GM18868 (cell line): ENCODE measurements around the gene SF1.

Source experiments
- ATAC-seq: cut with Tn5 transposase; IDR thresholded peaks from one replicate; pipeline ENCODE4 v1.9.1; 2021; ENCODE audit warnings: mild to moderate bottlenecking, moderate library complexity; ENCODE audit not compliant: unreplicated experiment

The SF1 gene

DNA sequence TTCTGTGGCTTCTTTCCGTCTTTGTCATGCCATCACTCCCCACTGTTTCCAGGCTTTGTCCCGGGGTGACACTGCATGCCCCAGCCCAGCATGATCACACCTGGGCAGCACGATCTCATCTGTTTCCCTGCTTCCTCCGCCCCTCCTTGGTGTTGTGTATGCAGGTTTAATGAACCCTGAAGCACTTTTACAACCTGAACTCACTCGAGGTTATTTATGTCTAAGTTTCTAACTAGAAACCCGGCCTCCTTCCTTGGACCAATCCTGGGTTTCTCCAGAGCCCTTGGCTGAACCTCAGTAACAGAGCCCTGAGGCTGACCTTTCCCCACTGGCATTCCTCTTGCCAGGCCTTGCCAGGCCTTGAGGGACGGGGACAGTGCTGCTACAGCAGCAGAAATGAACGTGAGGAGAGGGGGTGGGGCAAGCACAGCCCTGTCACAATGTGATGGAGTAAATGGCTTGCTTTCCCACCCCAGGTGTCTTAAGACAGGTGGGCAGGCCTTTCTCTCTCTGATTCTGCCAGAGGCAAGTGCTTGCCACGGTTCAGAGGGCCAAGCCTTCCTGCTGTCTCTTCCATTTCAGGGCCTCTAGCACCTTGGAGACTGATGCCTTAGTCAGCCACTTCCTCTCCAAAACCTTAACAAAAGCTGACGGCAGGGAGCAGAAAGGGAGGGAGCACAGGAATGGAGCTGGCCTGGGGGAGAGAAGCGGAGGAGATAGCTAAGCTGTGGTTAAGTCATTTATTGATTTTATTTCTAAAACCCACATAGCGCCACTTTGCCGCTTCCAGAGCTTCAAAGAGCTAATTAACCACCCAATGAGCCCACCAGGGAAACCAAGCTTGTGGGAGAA is 15.4 kb downstream of the SF1 start:
- ATAC-seq: no peak

DNA sequence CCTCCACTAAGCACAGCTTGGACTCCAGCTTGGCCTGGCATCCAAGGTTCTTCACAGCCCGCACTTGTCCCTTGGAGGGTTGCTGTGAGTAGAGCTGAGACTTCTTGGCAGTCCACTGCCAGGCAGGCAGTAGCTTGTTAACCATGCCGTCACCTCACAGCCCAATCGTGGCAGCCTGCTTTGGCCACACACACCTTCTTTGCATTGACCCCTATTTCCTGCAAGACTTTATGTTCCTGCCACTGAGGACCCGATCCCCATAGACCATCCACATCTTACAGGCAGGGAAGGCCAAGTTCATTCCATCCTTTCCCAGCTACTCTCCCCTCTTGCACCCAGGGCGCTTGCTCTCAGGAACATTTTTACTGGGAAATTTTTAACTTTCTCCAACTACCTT is 16.1 kb downstream of the SF1 start:
- ATAC-seq: no peak

DNA sequence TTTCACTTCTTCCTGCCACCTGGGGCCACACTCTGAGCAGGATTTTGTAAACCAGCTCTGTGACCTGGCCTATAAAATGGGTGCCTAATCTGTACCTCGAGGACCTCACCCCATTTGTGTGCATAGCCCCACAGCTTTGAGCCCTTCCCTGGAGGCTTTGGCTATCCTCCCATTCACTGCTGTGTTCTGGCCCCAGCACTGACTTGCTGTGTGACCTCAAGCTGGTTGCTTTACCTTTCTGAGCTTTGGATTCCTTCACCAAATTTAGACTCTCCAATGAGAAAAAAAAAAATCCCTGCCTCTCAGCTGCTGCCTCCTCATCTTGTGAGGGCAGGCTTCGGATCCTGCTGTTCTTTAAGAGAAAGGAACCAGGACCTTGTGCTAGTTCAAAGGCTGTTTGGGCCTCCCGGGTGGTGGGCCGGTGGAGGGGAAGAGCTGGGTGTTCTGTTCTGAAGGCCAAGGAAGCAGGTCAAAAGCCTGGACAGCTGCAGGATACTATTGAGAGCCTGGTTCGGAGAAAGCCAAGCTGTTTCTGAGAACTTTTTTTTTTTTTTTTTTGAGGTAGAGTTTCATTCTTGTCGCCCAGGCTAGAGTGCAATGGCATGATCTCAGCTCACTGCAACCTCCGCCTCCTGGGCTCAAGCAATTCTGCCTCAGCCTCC is 17.5 kb downstream of the SF1 start:
- ATAC-seq: no peak

DNA sequence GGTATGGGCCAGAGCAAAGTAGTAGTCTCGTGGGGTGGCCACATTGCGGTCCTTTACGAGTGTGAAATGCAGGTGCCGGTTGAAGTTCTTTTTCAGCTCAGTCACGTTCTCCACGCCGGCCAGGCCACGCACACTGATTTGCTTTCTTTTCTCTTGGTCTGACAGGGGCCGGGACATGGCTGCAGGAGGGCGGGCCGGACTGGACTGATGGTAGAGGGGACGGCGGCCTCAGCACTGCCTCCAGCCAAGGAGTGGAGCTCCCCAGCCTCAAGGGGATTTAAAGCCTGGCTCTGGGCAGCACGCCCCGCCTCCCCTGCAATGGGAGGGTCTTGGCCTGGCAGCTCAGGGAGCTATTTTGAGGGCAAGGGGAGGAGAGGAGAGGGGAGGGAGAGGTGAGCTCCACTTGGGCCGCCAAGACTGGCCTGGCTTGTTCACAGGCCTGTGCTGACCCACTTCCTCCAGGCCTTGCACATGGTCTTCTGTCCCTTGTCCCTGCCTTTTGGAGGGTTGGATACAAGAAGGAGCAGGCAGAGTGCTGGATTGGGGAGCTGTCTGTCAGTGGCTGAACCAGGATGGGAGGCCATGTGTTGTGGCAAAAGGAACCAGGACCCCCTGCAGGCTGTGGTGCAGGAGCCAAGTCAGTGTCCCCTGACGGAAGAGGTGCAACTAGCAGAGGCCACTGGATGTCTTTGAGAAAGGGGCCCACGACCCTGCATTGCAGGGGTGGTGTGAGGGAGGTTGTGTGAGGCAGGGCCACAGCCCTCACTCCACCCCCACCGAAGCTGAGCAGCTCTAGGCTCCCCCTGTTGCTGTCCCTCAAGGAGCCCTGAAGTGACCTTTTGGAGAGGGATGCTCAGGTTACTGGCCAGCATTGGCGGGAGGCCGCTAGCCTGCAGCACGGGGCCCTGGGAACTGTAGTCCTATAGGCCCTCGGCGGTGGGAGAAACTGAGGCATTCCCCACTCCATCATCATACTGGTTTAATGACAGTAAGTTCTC is 18.3 kb downstream of the SF1 start, which contains the start of gene PYGM:
Gene PYGM, minus strand, starts transcription at position 253 of the 998 bp plus-strand sequence. Its CDS starts 76 bp downstream, at position 177.
- ATAC-seq: no peak

DNA sequence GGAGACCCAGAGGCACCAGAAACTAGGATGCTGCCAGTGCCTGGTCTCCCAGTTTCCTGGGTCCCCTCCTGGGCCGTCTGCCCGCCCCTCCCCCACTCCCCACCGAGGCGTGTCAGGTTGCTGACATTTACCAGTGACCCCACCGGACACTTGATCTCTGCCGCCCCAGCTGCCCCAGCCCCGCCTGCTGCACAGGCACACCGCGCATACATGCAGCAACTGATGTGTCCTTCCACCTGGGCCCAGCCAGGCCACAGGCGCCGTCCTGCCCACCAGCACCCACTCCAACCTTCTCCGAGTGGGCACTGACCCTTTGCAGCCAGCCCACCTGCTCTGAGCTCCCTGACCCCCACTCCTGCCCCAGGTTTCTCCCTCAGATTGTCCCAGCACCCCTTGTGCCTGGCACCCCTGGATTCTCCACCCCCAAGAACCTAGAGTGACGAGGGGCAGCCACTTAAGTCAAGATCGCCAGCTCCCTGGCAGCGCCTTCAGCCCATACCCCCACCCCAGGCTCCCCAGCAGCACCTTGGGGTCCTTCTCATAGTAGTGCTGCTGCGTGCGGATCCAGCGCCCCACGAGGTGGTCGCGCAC is 19.1 kb downstream of the SF1 start:
- no peak for ATAC-seq

DNA sequence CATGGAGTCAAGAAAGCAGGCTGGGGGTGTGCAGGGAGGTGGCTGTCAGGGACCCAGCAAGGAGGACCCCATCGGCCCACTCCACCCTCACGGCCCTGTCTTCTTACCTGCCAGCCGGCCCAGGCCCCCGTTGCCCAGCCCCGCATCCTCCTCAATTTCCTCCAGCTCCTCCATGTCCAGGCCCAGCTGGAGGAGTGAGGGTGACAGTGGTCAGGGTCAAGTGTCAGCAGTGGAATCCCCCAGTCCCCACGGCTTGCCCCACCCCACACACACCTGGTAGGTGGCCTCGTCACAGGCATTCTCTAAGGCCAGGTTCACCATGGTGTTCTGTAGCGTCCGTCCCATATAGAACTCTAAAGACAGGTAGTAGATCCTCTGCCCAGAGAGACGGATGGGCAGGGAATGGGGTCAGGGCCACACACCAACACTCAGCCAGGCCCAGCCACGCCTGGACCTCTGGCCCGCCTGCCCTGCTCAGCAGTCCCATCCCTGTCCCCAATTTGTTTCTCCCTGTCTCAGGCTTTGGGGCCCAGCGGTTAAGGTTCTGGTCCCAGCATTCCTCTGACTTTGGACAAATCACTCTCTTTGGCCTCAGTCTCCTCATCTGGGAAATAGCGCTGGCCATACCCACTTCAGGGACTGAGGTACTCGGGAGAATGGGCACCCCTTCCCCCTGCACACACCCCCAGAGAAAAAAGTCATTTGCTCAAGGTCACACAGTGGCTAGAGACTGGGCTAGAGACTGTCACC is 19.8 kb downstream of the SF1 start:
- ATAC-seq: no peak

DNA sequence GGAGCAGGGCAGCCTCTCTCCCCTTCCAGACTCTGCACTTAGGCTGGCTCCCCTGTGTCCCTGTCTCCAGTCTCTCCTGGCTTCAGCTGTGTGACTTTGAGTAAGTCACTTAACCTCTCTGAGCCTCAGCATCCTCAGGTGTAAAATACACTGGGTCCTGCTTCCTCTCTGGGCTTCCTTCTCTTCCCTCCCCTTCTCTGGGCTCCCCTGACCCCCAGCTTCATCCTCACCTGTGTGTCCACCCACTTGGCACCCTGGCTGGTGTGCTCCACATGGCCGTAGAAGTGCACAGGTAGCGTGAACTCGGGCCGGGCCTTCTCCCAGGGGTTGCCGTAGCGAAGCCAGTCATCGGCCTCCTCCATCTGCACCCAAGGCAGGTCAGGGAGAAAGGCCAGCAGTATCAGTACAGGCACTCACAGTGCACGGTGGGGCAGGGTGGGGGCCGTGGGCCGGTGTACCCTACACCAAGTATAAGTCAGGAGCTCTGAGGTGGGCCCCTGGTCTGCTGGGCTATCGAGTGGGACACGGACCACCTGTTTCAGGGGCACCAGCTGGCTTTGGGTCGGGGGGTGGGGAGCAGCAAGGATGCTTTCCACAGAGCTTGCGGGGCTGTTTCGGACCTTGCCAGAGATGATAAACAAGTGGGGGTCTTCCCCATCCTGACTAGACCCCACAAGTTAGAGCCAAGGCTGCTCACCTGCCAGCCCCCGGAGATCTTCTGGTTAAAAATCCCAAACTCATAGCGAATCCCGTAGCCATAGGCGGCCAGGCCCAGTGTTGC is 20.6 kb downstream of the SF1 start:
- no peak for ATAC-seq

DNA sequence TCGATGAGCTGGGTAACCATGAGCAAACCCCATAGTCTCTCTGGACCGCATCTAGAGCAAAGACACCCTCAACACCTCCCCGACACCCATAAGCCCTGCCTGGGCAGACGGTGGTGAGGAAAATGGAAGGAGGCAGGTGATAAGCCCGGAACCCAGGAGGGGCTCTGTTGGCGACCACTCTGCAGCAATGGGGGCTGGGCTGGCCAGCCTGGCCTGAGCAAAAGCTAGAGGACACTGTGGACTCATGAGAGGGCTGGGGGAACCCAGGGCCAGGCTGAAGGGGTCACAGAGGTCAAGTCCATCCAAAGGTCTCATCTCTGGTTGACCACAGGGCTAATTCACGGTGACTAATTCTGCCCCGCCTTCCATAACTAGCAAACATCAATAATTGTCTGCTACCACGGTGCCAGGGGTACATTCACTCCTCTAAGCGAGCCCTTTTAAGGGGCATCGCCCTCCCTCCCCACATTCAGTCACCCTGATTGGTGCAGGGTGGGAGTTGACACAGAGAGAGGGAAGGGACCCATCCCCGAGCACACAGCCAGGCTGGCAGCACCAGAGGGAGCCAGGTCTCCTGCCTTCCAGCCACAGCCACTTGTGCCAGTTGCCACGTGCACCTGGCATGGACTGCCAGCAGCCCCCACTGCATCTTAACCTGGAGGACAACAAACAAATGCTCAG is 22.5 kb downstream of the SF1 start:
- no peak for ATAC-seq

DNA sequence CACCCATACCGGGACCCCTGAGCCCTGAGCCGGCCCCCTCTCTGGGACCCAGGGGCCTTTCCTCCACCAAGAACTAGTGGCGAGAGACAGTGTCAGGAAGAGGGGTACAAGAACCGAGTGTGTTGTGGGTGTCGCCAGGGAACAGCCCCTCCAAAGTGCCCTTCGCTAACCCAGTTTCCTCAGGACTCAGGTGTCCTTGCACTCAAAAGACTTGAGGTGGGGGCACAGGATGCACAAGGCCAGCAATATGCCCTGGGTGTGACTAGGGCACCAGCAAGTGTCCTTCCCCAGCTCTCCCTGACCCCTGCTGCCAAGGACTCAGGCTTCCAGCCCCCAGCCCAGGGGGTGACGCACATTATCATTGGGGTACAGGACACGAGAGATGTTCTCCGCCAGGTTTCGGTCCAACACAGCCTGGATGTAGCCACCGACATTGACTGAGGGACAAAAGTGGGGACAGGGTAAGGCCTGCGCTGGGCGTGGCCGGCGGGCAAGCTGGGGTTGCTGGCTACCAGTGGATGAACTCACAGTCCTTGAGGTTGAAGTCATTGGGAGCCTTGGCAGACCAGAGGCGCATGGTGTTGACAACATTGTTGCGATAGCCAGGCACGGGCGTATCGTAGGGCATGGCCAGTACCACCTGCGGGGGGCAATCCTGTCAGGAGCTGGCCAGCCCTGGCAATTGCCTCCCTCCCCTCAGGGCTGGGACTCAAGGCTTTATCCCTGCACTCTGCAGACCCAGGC is 23.3 kb downstream of the SF1 start:
- ATAC-seq: no peak

DNA sequence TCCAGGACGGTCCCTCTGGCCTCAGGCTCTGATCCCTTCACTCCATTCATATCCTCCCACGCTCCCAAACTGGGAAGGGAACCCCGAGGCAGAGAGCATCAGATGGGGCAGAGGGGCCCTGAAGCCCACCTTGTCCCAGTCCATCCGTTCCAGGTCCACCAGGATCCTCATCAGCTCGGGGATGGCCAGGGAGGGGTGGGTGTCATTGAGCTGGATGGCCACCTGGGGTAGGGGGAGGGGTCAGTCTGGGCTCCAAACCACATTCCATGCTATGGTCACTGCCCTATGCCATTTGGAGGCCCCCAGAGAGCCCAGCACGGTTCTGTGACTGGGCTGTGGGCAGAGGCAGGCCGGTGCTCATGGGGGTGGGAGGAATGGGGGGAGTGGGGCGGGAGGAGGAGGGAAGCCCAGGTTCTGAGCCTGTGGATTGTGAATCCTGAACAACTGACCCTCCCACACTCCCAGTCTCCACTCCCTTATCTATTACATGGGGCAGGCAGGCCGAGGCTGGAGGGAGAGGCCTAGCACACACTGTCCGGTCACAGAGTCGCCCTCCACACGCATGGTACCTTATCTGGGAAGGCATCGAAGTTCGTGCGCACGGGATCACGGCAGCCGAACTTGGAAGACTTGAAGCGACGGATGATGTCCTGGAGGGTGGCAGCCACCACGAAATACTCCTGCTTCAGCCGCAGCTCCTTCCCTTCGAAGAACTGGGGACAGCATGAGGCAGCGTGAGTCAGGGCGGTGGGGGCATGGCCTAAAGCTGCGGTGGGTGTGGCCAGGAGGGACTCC is 24.0 kb downstream of the SF1 start:
- no peak for ATAC-seq

DNA sequence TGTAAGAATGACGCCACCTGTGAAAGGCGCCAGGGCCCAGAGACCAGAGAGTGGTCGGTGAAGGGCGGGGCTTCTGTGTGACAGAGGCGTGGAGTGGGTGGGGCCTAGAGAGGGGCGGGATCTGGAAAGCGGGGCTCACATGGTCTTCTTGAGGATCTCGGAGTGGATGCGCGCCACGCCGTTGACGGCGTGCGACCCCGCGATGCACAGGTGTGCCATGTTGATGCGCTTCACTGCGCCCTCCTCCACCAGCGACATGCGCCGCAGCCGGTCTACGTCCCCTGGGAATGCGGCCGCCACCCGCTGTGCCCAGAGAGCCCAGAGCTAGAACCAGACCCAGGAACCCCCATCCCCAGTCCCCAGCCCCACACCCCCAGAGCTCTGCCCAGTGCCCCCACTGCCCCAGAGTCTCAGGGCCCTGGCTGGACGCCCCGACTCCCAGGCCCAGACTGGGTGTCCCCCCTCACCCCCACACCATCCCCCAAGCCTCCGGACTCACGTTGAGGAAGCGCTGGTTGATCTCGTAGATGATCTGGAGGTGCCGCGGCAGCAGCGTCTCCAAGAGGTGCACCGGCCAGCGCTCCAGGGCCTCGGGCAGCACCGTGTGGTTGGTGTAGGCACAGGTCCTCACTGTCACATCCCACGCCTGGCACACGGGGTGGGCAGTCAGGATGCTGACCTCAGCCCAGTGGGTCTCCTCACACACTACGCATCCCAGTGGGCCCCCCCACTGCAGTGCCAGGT is 24.8 kb downstream of the SF1 start:
- ATAC-seq: no peak

DNA sequence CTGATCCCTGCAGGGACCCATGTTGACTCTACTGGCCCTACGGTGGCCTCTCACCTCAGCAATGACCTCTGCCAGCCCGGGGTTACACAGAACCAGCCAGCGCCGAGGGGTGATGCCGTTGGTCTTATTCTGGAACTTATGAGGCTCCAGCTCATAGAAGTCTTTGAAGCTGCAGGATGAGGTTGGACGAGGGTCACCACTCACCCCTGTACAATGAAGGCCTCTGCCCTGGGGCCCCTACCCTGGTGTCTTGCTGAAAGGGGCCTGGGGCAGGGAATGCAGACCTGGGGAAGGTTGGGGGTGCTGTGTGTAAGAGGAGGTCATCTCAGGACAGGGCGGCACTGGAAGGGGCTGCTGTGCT is 25.3 kb downstream of the SF1 start:
- no peak for ATAC-seq

DNA sequence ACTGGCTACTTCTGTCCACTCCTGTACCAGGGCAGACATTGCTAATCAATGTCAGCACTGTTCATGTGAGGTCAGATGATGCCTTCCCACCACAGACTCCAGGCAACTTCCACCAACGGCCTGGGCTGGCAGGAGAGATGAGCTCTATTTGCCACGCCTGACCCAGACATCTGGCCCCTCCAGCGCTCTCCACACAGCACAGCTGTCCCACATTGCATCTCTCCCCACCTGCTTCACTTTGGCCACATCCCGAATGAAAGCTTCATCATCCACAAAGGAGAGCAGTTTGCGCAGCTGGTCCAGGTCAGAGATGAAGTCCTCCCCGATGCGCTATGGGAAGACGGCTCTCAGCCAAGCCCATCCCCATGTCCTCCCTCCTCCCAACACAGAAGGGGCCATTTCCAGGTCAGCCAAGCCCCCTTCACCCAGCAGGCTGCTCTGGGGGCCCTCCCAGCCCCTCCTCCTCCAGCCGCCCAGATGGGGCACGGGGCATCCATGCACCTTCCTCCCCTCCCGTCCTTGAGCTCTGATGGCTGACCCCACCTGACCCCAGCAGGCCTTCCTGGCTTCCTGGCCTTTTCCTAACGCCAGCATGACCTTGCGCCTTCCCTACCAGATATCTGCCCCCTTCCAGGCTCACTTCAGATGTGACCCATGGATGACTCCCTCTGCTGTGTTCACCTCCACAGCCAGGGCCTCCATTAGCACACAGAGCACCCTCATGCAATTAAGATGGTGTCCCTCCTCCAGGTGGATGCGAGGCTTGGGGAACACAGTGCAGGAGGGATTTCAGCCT is 26.0 kb downstream of the SF1 start:
- no peak for ATAC-seq

DNA sequence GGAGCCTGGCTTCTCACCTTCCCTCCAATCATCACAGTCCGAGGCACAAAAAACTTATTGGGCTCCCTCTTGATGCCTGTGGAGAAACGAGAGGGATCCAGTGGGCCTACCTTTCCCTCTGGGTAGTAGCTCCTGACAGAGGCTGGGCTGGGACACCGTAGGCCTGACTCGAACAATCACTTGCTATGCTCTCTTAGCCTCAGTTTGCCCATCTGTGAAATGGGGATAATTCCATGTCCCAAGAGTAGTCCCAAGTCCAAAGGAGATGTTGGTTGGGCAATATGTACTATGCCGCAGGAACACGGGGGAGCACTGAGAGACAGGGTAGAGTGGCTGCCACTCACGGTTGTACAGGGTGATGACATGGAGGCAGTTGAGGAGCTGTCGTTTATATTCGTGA is 26.8 kb downstream of the SF1 start:
- no peak for ATAC-seq

DNA sequence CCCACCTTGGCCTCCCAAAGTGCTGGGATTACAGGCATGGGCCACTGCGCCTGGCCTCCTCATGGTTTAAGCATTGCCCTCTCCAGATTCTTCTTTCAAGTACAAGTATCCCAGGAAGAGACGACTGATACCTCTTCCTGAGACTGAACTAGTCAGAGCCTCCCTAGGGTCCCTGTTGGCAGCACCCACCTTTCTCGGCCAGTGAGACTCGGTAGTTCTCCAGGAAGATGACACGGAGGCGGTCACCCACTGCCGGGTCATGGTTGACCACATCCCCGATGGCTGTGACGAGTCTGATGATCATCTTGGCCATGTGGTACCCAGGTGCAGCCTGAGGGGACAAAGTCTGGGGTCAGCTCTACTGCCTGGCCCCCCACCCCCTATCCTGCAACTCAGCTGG is 27.2 kb downstream of the SF1 start:
- ATAC-seq: no peak
